ENCODE measurements around the gene GREB1. TPM values are rescaled to one million over a fixed set of nuclear protein-coding genes. Genes with fewer than 3 reads are reported as not detected.

GREB1 gene
- total RNA-seq, 1 donor from 2014 or later = 0.42 TPM

DNA sequence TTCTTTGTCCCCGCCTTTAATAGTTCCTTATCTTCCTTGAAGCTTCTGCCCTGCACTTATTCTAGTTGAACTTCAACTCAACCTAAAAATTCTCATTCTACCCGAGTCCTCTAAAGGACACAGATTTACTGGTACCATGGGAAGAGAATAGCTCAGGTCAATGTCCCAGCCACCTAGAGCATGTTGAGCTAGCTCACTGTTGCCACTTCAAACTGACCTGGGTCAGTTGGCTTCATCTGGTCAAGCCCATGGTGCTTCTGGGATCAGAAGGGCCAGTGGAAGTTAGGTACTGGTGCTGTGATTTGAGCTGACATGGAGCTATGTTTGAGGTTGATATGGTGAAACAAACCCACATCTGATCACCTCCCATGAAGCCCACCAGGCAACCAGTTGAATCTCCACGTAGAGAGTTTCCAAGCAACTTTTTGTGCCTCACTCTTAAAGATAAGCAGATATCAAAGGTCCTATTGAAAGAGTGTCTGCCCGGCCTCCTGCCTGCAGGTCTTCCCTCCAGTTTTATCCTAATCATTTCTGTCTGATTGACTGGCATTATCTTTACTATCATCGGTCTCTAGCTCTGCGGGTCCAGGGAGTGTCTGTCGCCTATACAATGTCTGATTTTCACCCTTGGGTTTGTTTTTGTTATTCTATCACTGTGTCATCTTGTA is 17.2 kb downstream of the GREB1 start:
- Mint-ChIP-seq H3K4me3 (no peak overlapping the region), H3K9me3 (peaks cover 4% of the 10 kb centered on the region), H3K36me3 (ENCODE audit: low read depth) (no peaks in the 10 kb centered on the region), H3K4me1 (no peaks in the 10 kb centered on the region), H3K27ac (no peak overlapping the region), H3K27me3 (peaks cover 22% of the 10 kb centered on the region)
- ChIA-PET CTCF (no interaction called here), POLR2A (no interaction called here)
- no peak for DNase-seq
- TF ChIP-seq, protein P1, sequence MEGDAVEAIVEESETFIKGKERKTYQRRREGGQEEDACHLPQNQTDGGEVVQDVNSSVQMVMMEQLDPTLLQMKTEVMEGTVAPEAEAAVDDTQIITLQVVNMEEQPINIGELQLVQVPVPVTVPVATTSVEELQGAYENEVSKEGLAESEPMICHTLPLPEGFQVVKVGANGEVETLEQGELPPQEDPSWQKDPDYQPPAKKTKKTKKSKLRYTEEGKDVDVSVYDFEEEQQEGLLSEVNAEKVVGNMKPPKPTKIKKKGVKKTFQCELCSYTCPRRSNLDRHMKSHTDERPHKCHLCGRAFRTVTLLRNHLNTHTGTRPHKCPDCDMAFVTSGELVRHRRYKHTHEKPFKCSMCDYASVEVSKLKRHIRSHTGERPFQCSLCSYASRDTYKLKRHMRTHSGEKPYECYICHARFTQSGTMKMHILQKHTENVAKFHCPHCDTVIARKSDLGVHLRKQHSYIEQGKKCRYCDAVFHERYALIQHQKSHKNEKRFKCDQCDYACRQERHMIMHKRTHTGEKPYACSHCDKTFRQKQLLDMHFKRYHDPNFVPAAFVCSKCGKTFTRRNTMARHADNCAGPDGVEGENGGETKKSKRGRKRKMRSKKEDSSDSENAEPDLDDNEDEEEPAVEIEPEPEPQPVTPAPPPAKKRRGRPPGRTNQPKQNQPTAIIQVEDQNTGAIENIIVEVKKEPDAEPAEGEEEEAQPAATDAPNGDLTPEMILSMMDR (IDR thresholded peaks at IDR 0.05) = no peak
- ATAC-seq (ENCODE audit: low read depth) = no peak
- intact Hi-C loops (cut with micrococcal nuclease) = no loop called here

DNA sequence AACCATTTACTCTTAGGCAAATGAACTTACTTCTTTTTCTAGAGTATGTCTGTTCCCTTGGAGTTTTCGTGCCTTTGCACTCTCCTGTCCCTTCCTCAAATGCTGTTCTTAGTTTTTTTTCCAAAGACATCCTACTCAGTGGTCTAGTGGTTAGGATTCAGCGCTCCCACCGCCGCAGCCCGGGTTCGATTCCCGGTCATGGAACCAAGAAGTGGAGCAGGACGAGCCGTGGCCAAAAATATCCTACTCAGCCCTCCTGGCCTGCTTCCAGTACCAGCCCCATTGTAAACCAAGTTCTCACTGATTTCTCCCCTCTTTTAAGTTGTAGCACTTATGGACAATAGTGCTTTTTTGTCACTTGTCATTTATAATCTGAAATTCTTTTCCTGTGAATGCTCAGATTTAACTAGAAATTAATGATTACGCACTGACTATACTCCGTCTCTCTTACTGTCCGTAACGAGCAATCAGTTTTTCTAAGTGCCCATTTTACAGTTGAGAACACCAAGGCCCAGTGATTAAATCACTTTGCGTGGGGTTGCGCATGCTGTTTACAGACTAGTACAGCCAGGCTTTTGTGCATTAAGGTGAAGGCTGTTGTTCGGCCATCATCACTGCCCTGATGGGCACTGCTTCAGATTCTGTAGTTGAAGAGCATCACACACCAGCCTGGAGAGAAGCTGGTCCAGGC is 17.9 kb downstream of the GREB1 start:
- Mint-ChIP-seq H3K4me3 (no peak overlapping the region), H3K36me3 (ENCODE audit: low read depth) (no peaks in the 10 kb centered on the region), H3K27me3 (peaks cover 23% of the 10 kb centered on the region), H3K4me1 (no peaks in the 10 kb centered on the region), H3K27ac (no peak overlapping the region), H3K9me3 (peaks cover 4% of the 10 kb centered on the region)
- no peak for DNase-seq
- TF ChIP-seq, protein P1 (IDR thresholded peaks at IDR 0.05) = no peak
- ChIA-PET CTCF (no interaction called here), POLR2A (no interaction called here)
- intact Hi-C loops (cut with micrococcal nuclease) = no loop called here
- no peak for ATAC-seq (ENCODE audit: low read depth)

DNA sequence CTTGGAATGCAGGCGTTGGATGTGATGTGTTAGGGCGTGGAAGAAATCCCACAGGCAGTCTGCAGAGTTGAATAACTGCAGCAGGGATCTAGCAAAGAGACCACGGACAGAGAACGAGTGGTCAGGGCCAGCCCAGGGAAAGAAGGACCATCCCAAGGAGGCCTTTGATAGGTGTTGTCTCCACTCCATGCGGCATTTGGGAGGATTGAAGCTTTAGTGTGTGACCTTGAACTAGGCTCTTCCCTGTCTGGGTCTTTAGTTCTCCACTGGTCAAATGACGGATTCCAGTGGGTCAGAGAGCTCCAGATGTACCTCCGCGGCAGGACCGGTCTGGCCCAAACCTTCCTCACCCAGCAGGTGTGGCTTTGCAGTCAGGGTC is 18.4 kb downstream of the GREB1 start:
- H3K27me3 Mint-ChIP-seq = peaks cover 25% of the 10 kb centered on the region
- POLR2A ChIA-PET = no interaction called here
- no peaks in the 10 kb centered on the region for H3K36me3 Mint-ChIP-seq (ENCODE audit: low read depth)
- CTCF ChIA-PET = no interaction called here
- TF ChIP-seq, protein P1 (IDR thresholded peaks at IDR 0.05) = no peak
- ATAC-seq (ENCODE audit: low read depth) (no peak), DNase-seq (no peak)
- intact Hi-C loops (cut with micrococcal nuclease) = no loop called here
- no peaks in the 10 kb centered on the region for H3K4me1 Mint-ChIP-seq
- H3K27ac Mint-ChIP-seq = no peak overlapping the region
- H3K9me3 Mint-ChIP-seq = peaks cover 4% of the 10 kb centered on the region
- H3K4me3 Mint-ChIP-seq = no peak overlapping the region

DNA sequence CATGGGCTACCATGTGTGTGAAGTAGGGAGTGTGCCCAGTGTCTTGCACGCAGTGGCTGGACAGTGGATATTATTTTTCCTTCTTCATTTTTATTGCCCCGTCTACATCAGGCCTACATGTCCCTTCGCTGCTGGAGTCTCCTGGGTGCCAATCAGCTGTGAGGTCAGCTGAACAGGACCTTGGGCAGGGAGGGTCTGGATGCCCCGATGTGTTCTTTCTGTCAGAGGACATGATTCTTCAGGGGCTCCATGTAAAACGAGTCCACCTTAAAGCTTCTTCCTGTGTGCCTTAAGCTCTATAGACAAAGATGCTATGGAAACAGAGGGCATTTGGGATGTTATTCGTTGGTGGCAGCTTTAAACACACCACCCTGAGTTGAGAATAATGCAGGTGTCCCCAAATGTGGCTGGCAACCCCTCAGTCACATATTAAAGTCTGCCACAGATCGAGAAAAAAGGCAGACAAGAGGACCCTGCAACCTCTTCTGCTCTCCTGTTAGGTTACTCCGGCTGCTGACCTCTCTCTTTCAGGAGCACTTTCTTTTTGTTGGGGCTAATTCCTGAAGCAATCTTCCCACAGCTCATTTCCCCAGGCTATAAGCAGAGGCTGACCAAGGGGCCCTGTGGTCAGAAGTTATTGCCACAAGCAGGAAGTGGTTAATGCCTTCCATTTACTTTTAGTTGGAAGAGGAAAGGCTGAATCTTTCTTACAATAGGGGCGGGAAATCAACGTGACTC is 20.0 kb downstream of the GREB1 start:
- ChIA-PET CTCF (no interaction called here), POLR2A (no interaction called here)
- H3K4me3 Mint-ChIP-seq = no peak overlapping the region
- peaks cover 4% of the 10 kb centered on the region for H3K9me3 Mint-ChIP-seq
- H3K36me3 Mint-ChIP-seq (ENCODE audit: low read depth) = no peaks in the 10 kb centered on the region
- intact Hi-C loops (cut with micrococcal nuclease) = no loop called here
- peaks cover 28% of the 10 kb centered on the region for H3K27me3 Mint-ChIP-seq
- H3K4me1 Mint-ChIP-seq = no peaks in the 10 kb centered on the region
- ATAC-seq (ENCODE audit: low read depth) (no peak), DNase-seq (no peak)
- no peak overlapping the region for H3K27ac Mint-ChIP-seq
- TF ChIP-seq, protein P1 (IDR thresholded peaks at IDR 0.05) = no peak

DNA sequence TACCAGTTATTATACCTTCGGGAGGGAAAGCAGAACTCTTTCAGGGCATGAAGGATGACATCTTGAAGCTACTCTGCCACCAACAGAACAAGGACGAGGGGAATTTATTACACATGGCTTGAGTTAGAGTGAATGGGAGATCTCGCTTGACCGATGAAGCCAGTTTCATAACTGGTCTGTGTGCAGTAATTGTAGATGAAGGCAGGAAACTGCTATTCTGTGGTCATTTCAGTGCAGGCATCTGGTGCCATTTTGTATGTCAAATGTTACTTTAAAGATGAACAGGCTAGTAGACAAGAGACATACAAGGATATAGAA is 20.5 kb downstream of the GREB1 start:
- intact Hi-C loops (cut with micrococcal nuclease) = no loop called here
- DNase-seq (no peak), ATAC-seq (ENCODE audit: low read depth) (no peak)
- H3K27ac Mint-ChIP-seq = no peak overlapping the region
- POLR2A ChIA-PET = no interaction called here
- CTCF ChIA-PET = no interaction called here
- H3K36me3 Mint-ChIP-seq (ENCODE audit: low read depth) = no peaks in the 10 kb centered on the region
- no peak overlapping the region for H3K4me3 Mint-ChIP-seq
- peaks cover 33% of the 10 kb centered on the region for H3K27me3 Mint-ChIP-seq
- no peaks in the 10 kb centered on the region for H3K4me1 Mint-ChIP-seq
- peaks cover 4% of the 10 kb centered on the region for H3K9me3 Mint-ChIP-seq
- TF ChIP-seq, protein P1 (IDR thresholded peaks at IDR 0.05) = no peak
